Activated CD4-positive, alpha-beta T cell treated with anti-CD3 and anti-CD28 coated beads for 36 hours (primary cell): Measurements from ENCODE around the gene ASIC2. TPM values are rescaled to one million over a fixed set of nuclear protein-coding genes. Genes with fewer than 3 reads are reported as not detected.

Source experiments
- ATAC-seq: fragments of 200-7000 bp; cut with Tn5 transposase; one replicate; pipeline ENCODE4 v1.10.0; 2021; ENCODE audit warnings: mild to moderate bottlenecking, moderate library complexity
- CTCF ChIA-PET: fragments of 350-600 bp; sonication (Branson Sonifier 250); formaldehyde crosslinking; loops from one replicate; lab custom pipeline; 2021; ENCODE audit warnings: antibody characterized with exemption; lab: Charles Lee
- POLR2A ChIA-PET: fragments of 350-600 bp; sonication (Branson Sonifier 250); formaldehyde crosslinking; loops from one replicate; lab custom pipeline; 2021; ENCODE audit warnings: antibody characterized with exemption, inconsistent platforms; lab: Charles Lee
- DNase-seq: peaks from one replicate; pipeline ENCODE4 v3.0.0-alpha.2; 2020
- H3K27ac Mint-ChIP-seq: one replicate; pipeline ENCODE4 v1.8.0; 2021; ENCODE audit warnings: mixed read lengths
- H3K27me3 Mint-ChIP-seq: one replicate; pipeline ENCODE4 v1.8.0; 2021; ENCODE audit warnings: mixed read lengths
- H3K36me3 Mint-ChIP-seq: one replicate; pipeline ENCODE4 v1.8.0; 2021; ENCODE audit warnings: low read depth, mixed read lengths
- H3K4me1 Mint-ChIP-seq: one replicate; pipeline ENCODE4 v1.8.0; 2021; ENCODE audit warnings: mixed read lengths
- H3K4me3 Mint-ChIP-seq: one replicate; pipeline ENCODE4 v1.8.0; 2021; ENCODE audit warnings: mild to moderate bottlenecking, moderate library complexity, mixed read lengths
- H3K9me3 Mint-ChIP-seq: one replicate; pipeline ENCODE4 v1.8.0; 2021; ENCODE audit warnings: low read depth, mixed read lengths
- intact Hi-C, 2 experiments: fragments of 100-400 bp; cut with DNase I in 1 of 2; cut with micrococcal nuclease in 1 of 2; formaldehyde crosslinking; loops; one replicate each; pipeline versions ENCODE4 v1.14.2 to v1.15.1; 2022 to 2024; cut with DNase I, micrococcal nuclease
- total RNA-seq, 2 experiments: library from RNA; stranded (reverse); gene quantifications; one replicate each; pipeline ENCODE4 v1.2.3, GENCODE V29; 2021

Gene ASIC2
- total RNA-seq, 2 experiments from 2014 or later = not detected

DNA sequence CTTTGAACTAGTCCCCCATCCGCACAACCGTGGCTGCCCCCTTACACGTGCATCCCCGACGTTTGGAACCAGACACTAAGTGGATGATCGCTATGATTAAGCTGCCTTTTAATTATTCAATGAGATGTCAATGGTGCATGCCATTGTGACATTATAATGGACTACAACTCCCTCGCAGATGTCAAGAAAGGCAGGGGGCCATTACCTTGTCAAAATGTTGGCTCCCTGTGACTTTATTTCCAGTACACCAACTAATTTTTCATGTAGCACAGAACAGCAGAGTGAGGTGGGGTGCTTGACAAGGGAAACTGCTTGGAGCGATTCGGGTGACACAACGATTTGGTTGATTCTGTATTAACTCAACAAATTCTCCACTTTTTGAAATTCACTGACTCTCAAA lies 26.5 kb downstream of the ASIC2 start:
- H3K36me3 Mint-ChIP-seq = no peaks in the 10 kb centered on the region
- CTCF ChIA-PET = no interaction called here
- H3K27me3 Mint-ChIP-seq = peaks cover 3% of the 10 kb centered on the region
- ATAC-seq (no peak), DNase-seq (no peak)
- no peak overlapping the region for H3K27ac Mint-ChIP-seq
- POLR2A ChIA-PET = no interaction called here
- no peaks in the 10 kb centered on the region for H3K9me3 Mint-ChIP-seq
- no peak overlapping the region for H3K4me3 Mint-ChIP-seq
- intact Hi-C loops = loop anchor here in 1 of 2 experiments (10.0 kb wide), 1 partner anchor 62 kb away; no protein-coding TSS in a partner anchor
- no peaks in the 10 kb centered on the region for H3K4me1 Mint-ChIP-seq

DNA sequence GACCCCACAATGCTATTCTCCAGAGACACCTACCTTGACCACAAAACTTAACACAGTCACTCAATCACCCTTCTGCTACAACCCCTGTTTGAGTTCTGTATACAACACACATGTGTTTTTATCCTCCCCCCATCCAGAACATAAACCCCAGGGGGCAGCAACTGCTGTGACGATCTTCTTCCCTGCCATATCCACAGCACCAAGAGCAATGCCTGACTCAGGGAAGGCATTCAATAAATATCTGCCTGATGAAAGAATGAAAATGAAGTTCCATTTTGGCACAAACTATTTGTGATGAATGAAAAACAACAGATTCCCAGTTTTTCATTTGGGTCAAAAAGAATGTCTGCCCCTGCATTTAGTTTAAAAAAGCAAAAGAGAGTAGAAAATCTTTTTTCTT lies 27.0 kb downstream of the ASIC2 start:
- H3K4me3 Mint-ChIP-seq = no peak overlapping the region
- POLR2A ChIA-PET = no interaction called here
- H3K36me3 Mint-ChIP-seq = no peaks in the 10 kb centered on the region
- H3K27me3 Mint-ChIP-seq = peaks cover 3% of the 10 kb centered on the region
- H3K9me3 Mint-ChIP-seq = no peaks in the 10 kb centered on the region
- no peaks in the 10 kb centered on the region for H3K4me1 Mint-ChIP-seq
- intact Hi-C loops = loop anchor here in 1 of 2 experiments (10.0 kb wide), 1 partner anchor 61 kb away; no protein-coding TSS in a partner anchor
- ATAC-seq (no peak), DNase-seq (no peak)
- CTCF ChIA-PET = no interaction called here
- H3K27ac Mint-ChIP-seq = no peak overlapping the region

DNA sequence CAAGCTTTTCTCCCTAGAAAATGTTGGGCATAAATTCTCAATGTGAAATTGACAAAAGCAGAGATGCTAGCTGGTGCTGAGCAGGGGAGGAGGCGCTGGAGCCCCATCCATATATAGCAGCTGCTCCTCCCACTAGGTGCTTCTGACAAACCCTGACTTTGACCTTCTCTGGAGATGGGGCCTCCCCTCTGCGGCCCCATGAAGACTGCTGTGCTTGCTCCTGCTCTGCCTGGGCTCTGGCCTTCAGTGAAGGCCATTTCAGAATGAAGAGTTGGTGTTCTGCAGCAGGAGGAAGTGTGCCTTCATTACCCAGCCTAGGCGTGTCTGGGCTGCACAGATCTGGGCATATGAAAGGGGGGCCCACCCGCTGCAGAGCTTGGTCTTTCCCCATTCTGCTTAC lies 29.7 kb downstream of the ASIC2 start:
- CTCF ChIA-PET = interaction anchor here (1.0 kb wide), 1 partner anchor 77 kb away, joined by 3 read pairs; no protein-coding TSS in a partner anchor
- H3K9me3 Mint-ChIP-seq = no peaks in the 10 kb centered on the region
- intact Hi-C loops = loop anchor here in 1 of 2 experiments (10.0 kb wide), 1 partner anchor 59 kb away; no protein-coding TSS in a partner anchor
- no peaks in the 10 kb centered on the region for H3K4me1 Mint-ChIP-seq
- no peak overlapping the region for H3K4me3 Mint-ChIP-seq
- no peak overlapping the region for H3K27ac Mint-ChIP-seq
- no peak for DNase-seq
- peaks cover 4% of the 10 kb centered on the region for H3K27me3 Mint-ChIP-seq
- no peaks in the 10 kb centered on the region for H3K36me3 Mint-ChIP-seq
- POLR2A ChIA-PET = no interaction called here
- no peak for ATAC-seq

- no peaks in the 10 kb centered on the region for H3K4me1 Mint-ChIP-seq
- H3K9me3 Mint-ChIP-seq = no peaks in the 10 kb centered on the region
- ChIA-PET POLR2A (no interaction called here), CTCF (interaction anchor here (1.0 kb wide), 1 partner anchor 76 kb away, joined by 3 read pairs; no protein-coding TSS in a partner anchor)
- no peak overlapping the region for H3K27ac Mint-ChIP-seq
- no peak overlapping the region for H3K4me3 Mint-ChIP-seq
- ATAC-seq (no peak), DNase-seq (no peak)
- no peaks in the 10 kb centered on the region for H3K36me3 Mint-ChIP-seq
- peaks cover 8% of the 10 kb centered on the region for H3K27me3 Mint-ChIP-seq
- intact Hi-C loops = loop anchor here in 1 of 2 experiments (10.0 kb wide), 1 partner anchor 58 kb away; no protein-coding TSS in a partner anchor
Observed at GRCh38 chr17:33262266-33263123, 30.6 kb downstream of the ASIC2 start.

- POLR2A ChIA-PET = no interaction called here
- CTCF ChIA-PET = interaction anchor here (0.8 kb wide), 1 partner anchor 11 kb away, joined by 3 read pairs; no protein-coding TSS in a partner anchor
- no peak overlapping the region for H3K4me3 Mint-ChIP-seq
- no peaks in the 10 kb centered on the region for H3K36me3 Mint-ChIP-seq
- intact Hi-C loops = loop anchor here in 1 of 2 experiments (10.0 kb wide), 1 partner anchor 57 kb away; no protein-coding TSS in a partner anchor
- H3K4me1 Mint-ChIP-seq = no peaks in the 10 kb centered on the region
- H3K9me3 Mint-ChIP-seq = no peaks in the 10 kb centered on the region
- H3K27me3 Mint-ChIP-seq = peaks cover 8% of the 10 kb centered on the region
- ATAC-seq (no peak), DNase-seq (no peak)
- H3K27ac Mint-ChIP-seq = no peak overlapping the region
Observed at GRCh38 chr17:33261820-33262219, 31.3 kb downstream of the ASIC2 start.

DNA sequence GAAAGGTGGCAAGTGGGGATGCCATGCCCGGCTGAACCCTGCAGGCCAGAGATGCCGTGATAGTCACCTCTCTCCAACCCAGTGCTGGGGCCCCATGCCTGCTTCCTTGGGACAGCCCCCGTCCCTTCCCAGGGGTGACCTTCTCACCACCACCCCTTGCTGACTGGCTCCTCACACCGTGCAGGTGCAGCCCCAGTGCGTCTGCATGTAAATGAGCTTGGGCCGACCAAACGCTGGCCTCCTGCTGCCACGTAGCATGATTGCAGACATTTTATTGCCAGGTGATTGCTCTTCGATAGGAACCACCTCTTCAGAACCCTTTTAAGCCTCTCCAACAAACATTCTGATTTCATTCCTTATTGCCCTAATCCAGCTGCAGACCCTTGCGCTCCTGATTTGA lies 32.5 kb downstream of the ASIC2 start:
- no peak overlapping the region for H3K27ac Mint-ChIP-seq
- no peak for DNase-seq
- no peaks in the 10 kb centered on the region for H3K9me3 Mint-ChIP-seq
- no peak overlapping the region for H3K4me3 Mint-ChIP-seq
- no peaks in the 10 kb centered on the region for H3K36me3 Mint-ChIP-seq
- ChIA-PET CTCF (no interaction called here), POLR2A (no interaction called here)
- ATAC-seq = no peak
- peaks cover 8% of the 10 kb centered on the region for H3K27me3 Mint-ChIP-seq
- H3K4me1 Mint-ChIP-seq = no peaks in the 10 kb centered on the region
- intact Hi-C loops = loop anchor here in 1 of 2 experiments (10.0 kb wide), 1 partner anchor 56 kb away; no protein-coding TSS in a partner anchor

DNA sequence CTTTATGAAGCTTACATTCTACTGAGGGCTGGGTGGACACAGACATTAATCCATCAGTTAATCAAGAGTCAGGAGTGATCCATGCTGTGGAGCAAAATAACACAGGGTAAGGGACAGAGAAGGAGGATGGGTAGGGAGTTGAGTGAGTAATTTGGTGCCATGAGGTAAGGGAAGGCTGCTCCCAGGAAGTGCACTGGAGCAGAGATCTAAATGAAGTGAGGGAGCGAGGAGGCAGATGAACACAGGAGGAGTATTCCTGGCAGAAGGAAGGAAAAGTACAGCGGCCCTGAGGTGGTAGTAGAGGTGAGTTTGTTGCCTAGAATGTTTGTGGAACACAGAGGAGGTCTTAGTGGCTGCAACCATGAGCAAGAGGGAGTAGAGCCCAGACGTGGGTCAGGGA lies 34.8 kb downstream of the ASIC2 start:
- no peak overlapping the region for H3K4me3 Mint-ChIP-seq
- ChIA-PET CTCF (no interaction called here), POLR2A (no interaction called here)
- H3K4me1 Mint-ChIP-seq = no peaks in the 10 kb centered on the region
- intact Hi-C loops = no loop called here
- no peak for ATAC-seq
- no peak overlapping the region for H3K27ac Mint-ChIP-seq
- no peaks in the 10 kb centered on the region for H3K9me3 Mint-ChIP-seq
- H3K36me3 Mint-ChIP-seq = no peaks in the 10 kb centered on the region
- DNase-seq = no peak
- peaks cover 10% of the 10 kb centered on the region for H3K27me3 Mint-ChIP-seq

GRCh38 chr17:33245183-33245582 lies 47.9 kb downstream of the ASIC2 start:
- no peaks in the 10 kb centered on the region for H3K4me1 Mint-ChIP-seq
- intact Hi-C loops = no loop called here
- CTCF ChIA-PET = no interaction called here

DNA sequence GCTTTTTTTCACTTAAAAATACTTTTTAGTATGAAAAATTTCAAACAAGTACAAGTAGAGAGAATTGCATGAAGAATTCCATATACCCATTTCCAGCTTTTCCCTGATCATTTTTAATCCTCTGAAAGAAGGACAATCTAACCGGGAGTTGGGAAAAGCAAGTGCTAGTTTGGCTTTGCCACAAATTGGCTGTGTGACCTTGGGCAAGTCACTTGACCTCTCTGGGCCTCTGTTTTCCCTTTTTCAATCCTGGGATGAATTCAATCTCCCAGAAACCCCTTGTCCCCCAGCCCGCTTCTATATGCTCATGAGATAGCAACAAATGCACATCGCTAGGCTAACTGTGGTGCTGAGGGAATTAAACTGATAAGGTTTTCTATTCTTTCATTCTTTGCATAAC lies 49.4 kb downstream of the ASIC2 start:
- ChIA-PET POLR2A (no interaction called here), CTCF (no interaction called here)
- Mint-ChIP-seq H3K4me1 (no peaks in the 10 kb centered on the region), H3K36me3 (no peaks in the 10 kb centered on the region), H3K27me3 (peaks cover 7% of the 10 kb centered on the region), H3K4me3 (no peak overlapping the region), H3K27ac (no peak overlapping the region), H3K9me3 (no peaks in the 10 kb centered on the region)
- intact Hi-C loops = no loop called here
- ATAC-seq (no peak), DNase-seq (no peak)

More at GRCh38 chr17:33245183-33245582, 47.9 kb downstream of the ASIC2 start:
- Mint-ChIP-seq H3K27ac (no peak overlapping the region), H3K36me3 (no peaks in the 10 kb centered on the region), H3K4me3 (no peak overlapping the region), H3K27me3 (peaks cover 7% of the 10 kb centered on the region), H3K9me3 (no peaks in the 10 kb centered on the region)
- POLR2A ChIA-PET = no interaction called here
- no peak for DNase-seq
- ATAC-seq = no peak

- ATAC-seq (no peak), DNase-seq (no peak)
- Mint-ChIP-seq H3K27me3 (peaks cover 9% of the 10 kb centered on the region), H3K4me3 (no peak overlapping the region), H3K4me1 (no peaks in the 10 kb centered on the region), H3K9me3 (no peaks in the 10 kb centered on the region), H3K27ac (no peak overlapping the region), H3K36me3 (no peaks in the 10 kb centered on the region)
- POLR2A ChIA-PET = no interaction called here
- CTCF ChIA-PET = interaction anchor here (0.7 kb wide), 1 partner anchor 270 kb away, joined by 3 read pairs; no protein-coding TSS in a partner anchor
- intact Hi-C loops = no loop called here
Observed at GRCh38 chr17:33242375-33243124, 50.5 kb downstream of the ASIC2 start.

- no peak for ATAC-seq
- ChIA-PET POLR2A (no interaction called here), CTCF (interaction anchor here (0.6 kb wide), 1 partner anchor 571 kb away, joined by 3 read pairs; no protein-coding TSS in a partner anchor)
- intact Hi-C loops = no loop called here
- Mint-ChIP-seq H3K9me3 (no peaks in the 10 kb centered on the region), H3K4me3 (no peak overlapping the region), H3K4me1 (no peaks in the 10 kb centered on the region), H3K27ac (no peak overlapping the region), H3K36me3 (no peaks in the 10 kb centered on the region), H3K27me3 (peaks cover 9% of the 10 kb centered on the region)
- no peak for DNase-seq
Observed at GRCh38 chr17:33241390-33241789, 51.7 kb downstream of the ASIC2 start.
